ENCODE measurements around the gene NXN. TPM values are rescaled to one million over a fixed set of nuclear protein-coding genes. Genes with fewer than 3 reads are reported as not detected.
"Not testable (repeated sequence)": the region's sequence is repeated elsewhere in the genome, so short reads cannot be mapped to it uniquely, and the experiment has no call there.

NXN gene
- total RNA-seq, 1 experiment from 2014 or later = 142 TPM

DNA sequence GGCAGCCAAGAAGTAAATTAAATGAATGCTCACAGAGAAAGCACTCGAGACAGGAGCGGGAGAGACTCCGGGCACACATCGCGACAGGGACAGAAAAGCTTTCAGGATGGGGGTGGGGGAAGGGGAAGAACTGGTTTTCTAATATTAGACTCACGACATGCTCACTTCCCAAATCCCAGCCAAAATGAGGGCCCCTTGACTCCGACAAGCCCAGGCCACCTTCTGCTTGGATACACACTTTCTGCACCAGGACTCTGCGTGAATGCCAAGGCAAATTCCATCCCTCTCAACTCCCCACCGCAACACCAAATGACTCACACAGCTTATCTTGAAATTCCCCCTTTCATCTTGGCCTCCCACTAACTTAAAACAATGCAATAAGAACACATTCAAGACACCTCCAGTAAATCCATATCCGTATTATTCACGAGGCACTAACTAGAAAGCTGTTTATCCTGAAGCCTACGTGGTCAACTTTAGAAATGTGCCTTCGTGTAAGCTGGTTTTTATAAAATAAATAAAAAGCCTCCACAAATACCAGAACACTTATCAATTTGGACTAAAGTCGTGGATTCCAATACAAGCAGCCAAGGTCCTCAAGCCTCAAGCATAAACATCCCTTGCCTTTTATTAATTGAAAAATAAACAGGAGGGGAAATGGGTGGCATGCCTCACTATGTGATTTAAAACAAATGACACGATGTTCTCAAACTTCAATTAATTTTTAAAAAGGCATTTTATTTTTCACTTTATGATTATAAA is 46.1 kb downstream of the NXN start:
- Histone ChIP-seq H3K27me3 (ENCODE audit: control insufficient read depth, insufficient read depth, low read length) (no peaks in the 10 kb centered on the region), H3K36me3 (replicated peaks; ENCODE audit: control insufficient read depth, insufficient read depth, low read length) (peaks cover 2% of the 10 kb centered on the region; the same call in 1 of the 2 replicates), H3K4me3 (ENCODE audit: insufficient read depth, low read depth, low read length) (no peak overlapping the region)
- DNase-seq = peak; percentile 84

DNA sequence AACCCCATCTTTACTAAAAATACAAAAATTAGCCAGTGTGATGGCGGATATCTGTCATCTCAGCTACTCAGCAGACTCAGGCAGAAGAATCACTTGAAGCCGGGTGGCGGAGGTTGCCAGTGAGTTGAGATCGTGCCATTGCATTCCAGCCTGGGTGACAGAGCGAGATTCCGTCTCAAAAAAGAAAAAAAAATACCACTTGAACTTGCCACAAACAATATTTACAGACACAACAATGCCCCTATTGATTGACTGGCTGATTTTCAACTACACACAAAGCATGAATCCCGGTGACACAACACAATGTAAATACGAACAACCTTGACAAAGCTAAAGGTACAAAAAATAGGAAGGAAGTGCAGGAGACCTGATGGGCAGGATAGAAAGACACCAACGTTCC is 49.3 kb downstream of the NXN start:
- Histone ChIP-seq H3K4me3 (ENCODE audit: insufficient read depth, low read depth, low read length) (no peak overlapping the region), H3K36me3 (replicated peaks; ENCODE audit: control insufficient read depth, insufficient read depth, low read length) (peaks cover 2% of the 10 kb centered on the region; the same call in 1 of the 2 replicates), H3K27me3 (ENCODE audit: control insufficient read depth, insufficient read depth, low read length) (no peaks in the 10 kb centered on the region)
- DNase-seq = no peak

DNA sequence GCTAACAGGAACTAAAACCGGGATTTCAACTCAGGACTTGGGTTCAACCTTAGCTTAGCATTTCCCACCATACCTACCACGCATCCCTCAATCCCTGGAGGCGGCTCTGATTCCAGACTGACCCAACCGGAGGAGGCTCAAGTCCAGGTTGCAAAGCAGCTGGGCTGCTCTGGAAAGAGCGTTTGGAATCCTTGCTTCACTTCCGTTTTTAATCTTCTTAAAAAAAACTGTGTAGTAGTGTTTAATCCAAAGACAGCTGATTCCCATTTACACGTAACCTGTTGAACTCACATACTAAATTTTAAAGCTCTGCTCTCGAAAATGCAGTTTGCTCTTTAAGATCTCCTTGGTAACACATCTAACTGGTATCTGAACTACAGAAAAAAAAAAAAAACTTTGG is 50.0 kb downstream of the NXN start:
- Histone ChIP-seq H3K36me3 (replicated peaks; ENCODE audit: control insufficient read depth, insufficient read depth, low read length) (peaks cover 2% of the 10 kb centered on the region; the same call in 1 of the 2 replicates), H3K4me3 (ENCODE audit: insufficient read depth, low read depth, low read length) (no peak overlapping the region), H3K27me3 (ENCODE audit: control insufficient read depth, insufficient read depth, low read length) (no peaks in the 10 kb centered on the region)
- DNase-seq = peak; percentile 32

DNA sequence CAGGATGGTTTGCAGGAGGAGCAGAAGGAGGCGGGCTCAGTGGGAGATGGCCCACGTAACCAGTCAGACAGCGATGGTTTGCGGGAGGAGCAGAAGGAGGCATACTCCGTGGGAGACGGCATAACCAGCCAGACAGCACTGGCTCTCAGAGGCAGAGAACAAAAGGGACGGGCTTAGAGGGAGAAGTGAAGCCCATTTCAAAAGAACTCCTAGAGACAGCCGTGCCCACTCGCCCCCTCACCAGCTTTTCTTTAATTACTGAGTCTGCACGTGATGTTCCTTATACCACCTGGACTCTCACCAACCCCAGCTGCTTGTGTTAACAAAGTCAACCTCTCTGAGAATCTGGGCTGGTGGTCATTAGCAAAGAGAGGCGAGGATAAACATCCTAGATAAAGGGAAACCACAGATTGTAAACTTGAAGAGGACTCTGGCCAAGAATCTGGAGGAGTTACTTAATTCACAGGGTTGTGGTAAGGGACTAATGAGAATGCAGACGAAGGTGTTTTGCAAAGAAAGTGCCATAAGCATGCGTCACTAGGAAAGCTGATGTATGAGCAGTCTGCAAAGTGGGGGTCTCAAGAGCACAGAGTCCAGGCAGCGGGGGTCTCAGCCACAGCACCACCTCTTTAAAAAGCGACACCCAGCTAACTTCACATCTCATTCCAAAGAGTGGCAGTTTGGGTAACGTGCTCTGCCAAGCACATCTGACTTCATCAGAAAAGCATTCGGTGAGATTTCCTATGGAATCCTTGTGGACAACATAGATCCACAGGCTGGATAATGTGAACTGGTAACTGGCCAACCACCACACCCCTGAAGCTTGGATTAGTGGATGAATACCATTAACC is 51.7 kb downstream of the NXN start:
- H3K36me3 ChIP-seq (replicated peaks; ENCODE audit: control insufficient read depth, insufficient read depth, low read length) = peaks cover 2% of the 10 kb centered on the region; the same call in 1 of the 2 replicates
- H3K27me3 ChIP-seq (ENCODE audit: control insufficient read depth, insufficient read depth, low read length) = no peaks in the 10 kb centered on the region
- DNase-seq = peak; percentile 67
- H3K4me3 ChIP-seq (ENCODE audit: insufficient read depth, low read depth, low read length) = no peak overlapping the region

DNA sequence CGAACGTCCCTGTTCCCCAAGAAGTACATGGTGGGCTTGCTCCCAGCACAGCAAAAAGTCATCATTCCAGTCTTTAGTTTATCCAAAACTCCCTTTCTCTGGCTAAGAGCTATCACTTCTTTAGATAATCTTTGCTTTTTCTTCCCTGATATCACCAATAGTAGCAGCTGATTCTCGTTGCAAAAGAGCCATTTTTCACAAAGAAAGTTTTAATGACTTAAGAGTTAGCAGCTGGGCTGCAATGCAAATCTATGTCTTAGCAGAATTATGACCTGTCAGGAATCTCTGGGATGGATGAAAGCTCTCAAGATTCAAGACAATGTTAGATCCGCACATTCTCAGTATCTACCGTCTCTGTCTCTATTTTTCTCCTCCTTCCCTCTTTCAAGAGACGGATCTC is 53.8 kb downstream of the NXN start:
- Histone ChIP-seq H3K27me3 (ENCODE audit: control insufficient read depth, insufficient read depth, low read length) (no peaks in the 10 kb centered on the region), H3K4me3 (ENCODE audit: insufficient read depth, low read depth, low read length) (no peak overlapping the region), H3K36me3 (replicated peaks; ENCODE audit: control insufficient read depth, insufficient read depth, low read length) (peaks cover 2% of the 10 kb centered on the region; the same call in 1 of the 2 replicates)
- DNase-seq = no peak

DNA sequence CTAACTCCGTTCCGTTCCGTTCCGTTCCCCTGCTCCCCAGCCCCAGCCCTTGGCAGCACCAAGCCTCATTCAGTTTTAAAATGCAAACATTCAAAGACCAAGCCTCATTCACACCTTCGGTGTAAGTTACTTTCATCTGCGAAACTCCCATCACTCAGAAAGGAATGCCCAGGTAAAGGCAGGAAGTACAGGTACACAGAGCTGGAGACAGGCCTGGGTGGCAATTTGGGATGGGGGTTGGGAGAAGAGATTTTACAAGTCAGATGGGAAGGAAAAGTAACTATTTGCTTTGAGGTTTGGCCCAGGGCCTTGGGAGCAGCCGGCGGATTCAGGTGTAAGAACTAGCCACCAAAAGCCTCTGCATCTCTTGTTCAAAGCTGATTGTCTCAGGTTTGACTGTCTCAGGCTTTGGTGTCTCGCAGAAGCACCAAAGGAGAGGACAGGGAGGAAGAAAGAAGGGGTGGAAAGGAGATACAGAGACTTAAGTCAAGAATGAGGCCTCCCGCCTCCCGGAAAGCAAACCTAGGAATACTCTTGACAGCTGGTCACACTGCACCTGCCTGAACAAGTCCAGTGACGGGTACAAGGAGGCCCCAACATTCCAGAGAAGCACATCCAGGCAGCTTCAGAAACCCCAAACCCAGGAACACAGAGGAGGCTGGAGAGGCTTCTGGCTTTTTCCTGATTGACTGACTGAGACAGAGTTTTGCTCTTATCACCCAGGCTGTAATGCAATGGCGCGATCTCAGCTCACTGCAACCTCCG is 54.7 kb downstream of the NXN start:
- Histone ChIP-seq H3K4me3 (ENCODE audit: insufficient read depth, low read depth, low read length) (no peak overlapping the region), H3K36me3 (replicated peaks; ENCODE audit: control insufficient read depth, insufficient read depth, low read length) (peaks cover 2% of the 10 kb centered on the region; the same call in 1 of the 2 replicates), H3K27me3 (ENCODE audit: control insufficient read depth, insufficient read depth, low read length) (no peaks in the 10 kb centered on the region)
- DNase-seq = peak; percentile 47

DNA sequence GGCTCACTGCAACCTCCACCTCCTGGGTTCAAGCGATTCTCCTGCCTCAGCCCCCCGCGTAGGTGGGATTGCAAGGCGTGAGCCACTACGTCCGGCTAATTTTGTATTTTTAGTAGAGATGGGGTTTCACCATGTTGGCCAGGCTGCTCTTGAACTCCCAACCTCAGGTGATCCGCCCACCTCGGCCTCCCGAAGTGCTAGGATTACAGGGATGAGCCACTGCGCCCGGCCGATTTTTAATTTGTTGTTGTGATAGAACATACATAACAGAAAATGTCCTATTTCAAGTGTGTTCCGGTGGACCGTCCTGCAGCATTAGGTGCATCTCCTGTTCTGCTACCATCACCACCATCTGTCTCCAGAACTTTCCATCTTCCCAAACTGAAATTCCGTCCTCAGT is 55.3 kb downstream of the NXN start:
- H3K27me3 ChIP-seq (ENCODE audit: control insufficient read depth, insufficient read depth, low read length); H3K36me3 ChIP-seq (replicated peaks; ENCODE audit: control insufficient read depth, insufficient read depth, low read length); H3K4me3 ChIP-seq (ENCODE audit: insufficient read depth, low read depth, low read length); DNase-seq: not testable (repeated sequence)

DNA sequence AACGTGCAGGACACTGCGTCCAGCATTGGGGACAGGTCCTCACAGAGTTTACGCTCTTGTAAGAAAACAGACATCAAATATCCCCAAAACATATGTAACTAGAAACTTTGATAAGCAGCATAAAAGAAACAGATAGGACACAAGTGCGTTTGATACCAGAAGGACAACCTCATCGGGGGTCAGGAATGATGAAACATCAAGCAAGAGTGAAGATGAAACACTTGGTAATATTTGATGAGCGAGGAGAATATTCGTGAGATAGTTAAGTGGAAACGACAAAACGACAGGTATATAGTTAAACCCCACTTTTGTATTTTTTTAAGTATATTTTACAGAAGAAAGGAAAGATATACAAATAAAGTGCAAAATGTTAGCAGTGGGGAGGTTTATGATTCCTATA is 55.9 kb downstream of the NXN start:
- no peak for DNase-seq

DNA sequence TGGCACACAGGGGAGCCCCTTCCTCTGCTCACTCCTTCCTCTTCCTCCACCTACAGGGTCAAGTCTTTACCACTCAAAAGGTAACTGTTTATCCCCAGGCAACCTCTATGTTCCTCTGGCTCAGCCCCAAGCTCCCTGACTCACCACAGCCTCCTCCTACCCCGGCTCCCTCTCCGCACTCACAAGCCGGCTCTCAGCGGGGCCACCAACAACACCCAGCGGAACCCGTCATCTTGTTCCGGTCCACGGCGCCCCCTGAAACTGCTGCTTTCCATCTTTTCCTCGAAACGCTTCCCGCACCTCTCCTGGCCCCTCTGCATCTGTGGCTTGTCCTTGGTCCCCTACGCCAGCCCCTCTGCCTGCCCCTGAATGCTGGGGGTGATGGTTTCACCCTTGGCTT is 58.4 kb downstream of the NXN start:
- H3K27me3 ChIP-seq (ENCODE audit: control insufficient read depth, insufficient read depth, low read length) = no peaks in the 10 kb centered on the region
- no peak overlapping the region for H3K4me3 ChIP-seq (ENCODE audit: insufficient read depth, low read depth, low read length)
- peak; percentile 64 for DNase-seq
- H3K36me3 ChIP-seq (replicated peaks; ENCODE audit: control insufficient read depth, insufficient read depth, low read length) = no peaks in the 10 kb centered on the region

More for the DNA sequence above, 55.9 kb downstream of the NXN start:
- no peaks in the 10 kb centered on the region for H3K36me3 ChIP-seq (replicated peaks; ENCODE audit: control insufficient read depth, insufficient read depth, low read length)
- H3K4me3 ChIP-seq (ENCODE audit: insufficient read depth, low read depth, low read length) = no peak overlapping the region
- H3K27me3 ChIP-seq (ENCODE audit: control insufficient read depth, insufficient read depth, low read length) = no peaks in the 10 kb centered on the region

DNA sequence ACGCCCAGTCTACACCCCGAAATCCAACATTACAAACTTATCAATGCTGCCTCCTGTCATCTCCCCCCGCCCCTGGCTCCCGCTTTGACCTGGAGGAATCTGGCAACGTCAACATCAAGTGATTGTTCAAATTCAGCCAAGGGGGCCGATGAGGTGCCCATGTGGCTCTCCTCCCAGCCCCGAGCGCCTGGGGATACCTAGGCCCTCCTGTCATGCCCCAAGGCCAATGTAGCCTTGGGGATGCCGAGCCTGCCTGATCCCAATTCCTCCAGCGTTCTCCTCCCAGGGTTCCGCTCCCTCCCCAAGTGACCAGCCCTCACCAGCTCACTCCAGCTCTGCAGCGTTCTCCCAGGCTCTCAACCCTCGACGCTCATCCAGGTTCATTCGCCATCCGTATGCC is 59.4 kb downstream of the NXN start:
- Histone ChIP-seq H3K4me3 (ENCODE audit: insufficient read depth, low read depth, low read length) (no peak overlapping the region), H3K27me3 (ENCODE audit: control insufficient read depth, insufficient read depth, low read length) (no peaks in the 10 kb centered on the region), H3K36me3 (replicated peaks; ENCODE audit: control insufficient read depth, insufficient read depth, low read length) (no peaks in the 10 kb centered on the region)
- peak; percentile 54 for DNase-seq

DNA sequence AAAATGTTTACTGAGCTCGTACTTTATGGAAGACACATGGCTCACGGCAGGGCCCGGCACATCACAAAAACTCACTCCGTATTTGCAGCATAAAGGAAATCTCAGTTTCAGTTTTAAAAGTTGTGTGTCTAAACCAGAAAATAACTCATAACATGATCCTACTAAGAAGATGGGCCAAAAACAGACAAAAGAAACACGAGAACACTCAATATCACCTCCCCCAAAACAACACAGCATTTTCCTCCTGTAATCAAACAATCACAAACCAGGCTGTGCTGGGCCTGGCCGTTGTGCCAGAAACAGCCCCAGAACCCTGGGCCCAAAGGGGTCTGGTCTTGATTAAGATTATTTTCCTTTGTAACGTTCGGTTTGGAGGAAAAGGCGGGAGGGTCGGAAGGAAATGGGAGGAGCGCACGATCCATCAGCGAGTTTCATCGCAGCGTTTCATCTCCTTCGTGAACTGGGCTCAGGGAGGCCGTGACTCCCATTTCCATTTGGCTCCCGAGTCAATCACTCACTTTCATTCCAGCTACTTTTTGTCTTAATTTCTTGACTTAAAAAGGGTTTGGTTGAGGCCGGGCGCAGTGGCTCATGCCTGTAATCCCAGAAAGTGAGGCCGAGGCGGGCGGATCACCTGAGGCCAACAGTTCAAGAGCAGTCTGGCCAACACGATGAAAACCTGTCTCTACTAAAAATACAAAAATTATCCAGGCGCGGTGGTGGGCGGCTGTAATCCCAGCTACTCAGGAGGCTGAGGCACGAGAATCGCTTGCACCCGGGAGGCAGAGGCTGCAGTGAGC is 61.4 kb downstream of the NXN start:
- Histone ChIP-seq H3K36me3 (replicated peaks; ENCODE audit: control insufficient read depth, insufficient read depth, low read length) (no peaks in the 10 kb centered on the region), H3K4me3 (ENCODE audit: insufficient read depth, low read depth, low read length) (no peak overlapping the region), H3K27me3 (ENCODE audit: control insufficient read depth, insufficient read depth, low read length) (no peaks in the 10 kb centered on the region)
- no peak for DNase-seq

DNA sequence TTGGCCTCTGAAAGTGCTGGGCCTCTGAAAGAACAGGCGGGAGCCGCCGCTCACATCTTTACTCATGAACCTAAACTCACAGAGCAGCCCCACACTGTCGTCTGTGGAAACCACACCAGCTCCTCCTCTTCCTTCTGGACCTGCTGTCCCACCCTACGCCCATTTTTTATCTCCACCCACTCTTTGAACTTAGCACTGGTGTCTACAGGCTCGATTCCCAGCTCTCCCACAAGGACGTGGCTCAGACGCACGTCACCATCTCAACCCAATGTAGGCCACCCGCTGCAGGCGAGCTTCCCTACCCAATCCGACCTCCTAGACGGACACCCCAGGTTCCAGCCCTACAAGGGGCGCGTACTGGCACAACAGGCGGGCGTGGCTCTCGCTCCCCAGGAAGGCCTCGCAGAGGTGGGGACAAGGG is 62.2 kb downstream of the NXN start:
- no peaks in the 10 kb centered on the region for H3K36me3 ChIP-seq (replicated peaks; ENCODE audit: control insufficient read depth, insufficient read depth, low read length)
- DNase-seq = peak; percentile 42
- no peaks in the 10 kb centered on the region for H3K27me3 ChIP-seq (ENCODE audit: control insufficient read depth, insufficient read depth, low read length)

DNA sequence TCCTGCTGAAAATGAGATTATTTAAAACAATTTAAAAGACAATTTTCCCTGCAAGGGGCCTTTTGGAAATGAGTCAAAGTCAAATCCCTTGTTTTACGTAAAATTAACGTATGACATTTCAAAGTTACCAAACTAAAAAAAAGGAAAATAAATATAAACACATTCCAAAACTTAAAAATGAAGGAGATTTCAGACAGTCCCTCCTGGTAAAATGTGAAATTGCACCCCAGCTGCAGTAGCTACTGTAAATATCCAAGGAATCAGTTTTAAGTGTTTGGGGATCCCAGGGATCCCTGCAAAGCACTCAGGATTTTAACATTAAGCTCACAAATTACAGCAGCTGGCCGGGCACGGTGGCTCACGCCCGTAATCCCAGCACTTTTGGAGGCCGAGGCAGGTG is 63.3 kb downstream of the NXN start:
- peak; percentile 49 for DNase-seq
- no peaks in the 10 kb centered on the region for H3K27me3 ChIP-seq (ENCODE audit: control insufficient read depth, insufficient read depth, low read length)
- no peak overlapping the region for H3K4me3 ChIP-seq (ENCODE audit: insufficient read depth, low read depth, low read length)
- no peaks in the 10 kb centered on the region for H3K36me3 ChIP-seq (replicated peaks; ENCODE audit: control insufficient read depth, insufficient read depth, low read length)

More for the DNA sequence above, 62.2 kb downstream of the NXN start:
- no peak overlapping the region for H3K4me3 ChIP-seq (ENCODE audit: insufficient read depth, low read depth, low read length)
